ENCODE results near the gene PRSS12. TPM values are rescaled to one million over a fixed set of nuclear protein-coding genes. Genes with fewer than 3 reads are reported as not detected.

PRSS12 gene
- total and polyA plus RNA-seq, 2 experiments from 2014 or later, result 5.5 to 12.9 TPM

Small RNA genes within 50 kb of the gene (small RNA-seq; reads per million reads assigned to genes)
- gene SNORA24 (ENCODE audit: low replicate concordance), result not detected

Data from GM23338 (cell line).